Myocyte (in vitro differentiated cells): ENCODE results near the gene EFCAB9. TPM values are rescaled to one million over a fixed set of nuclear protein-coding genes. Genes with fewer than 3 reads are reported as not detected.
"Not testable (repeated sequence)": the region's sequence is repeated elsewhere in the genome, so short reads cannot be mapped to it uniquely, and the experiment has no call there.

Source experiments
- DNase-seq: peaks from one replicate; pipeline ENCODE4 v3.0.0-alpha.2; 2012; ENCODE audit warnings: low read depth
- polyA plus RNA-seq: library from polyadenylated mRNA; unstranded; fragments of >200 nt; gene quantifications from one replicate; pipeline ENCODE4 v1.2.1, GENCODE V29; 2012; ENCODE audit warnings: missing spikeins
- total RNA-seq: library from RNA; depleted of rRNA; stranded (reverse); fragments of >200 nt; gene quantifications from 2 replicates; pipeline ENCODE4 v1.2.3, GENCODE V29; 2014

EFCAB9 gene
- total RNA-seq = not detected in 2 replicates
- not detected for polyA plus RNA-seq

GRCh38 chr5:172193872-172194271 lies at the start of gene EFCAB9:
TSS of gene EFCAB9 (plus strand) at chr5:172194172. CDS start at chr5:172194173, 1 bp downstream.
- no peak for DNase-seq

GRCh38 chr5:172144291-172144815 lies 49.6 kb upstream of the EFCAB9 start:
- peak; percentile 28 for DNase-seq

- DNase-seq = no peak
Measured at GRCh38 chr5:172144931-172145869, 48.8 kb upstream of the EFCAB9 start.

DNA sequence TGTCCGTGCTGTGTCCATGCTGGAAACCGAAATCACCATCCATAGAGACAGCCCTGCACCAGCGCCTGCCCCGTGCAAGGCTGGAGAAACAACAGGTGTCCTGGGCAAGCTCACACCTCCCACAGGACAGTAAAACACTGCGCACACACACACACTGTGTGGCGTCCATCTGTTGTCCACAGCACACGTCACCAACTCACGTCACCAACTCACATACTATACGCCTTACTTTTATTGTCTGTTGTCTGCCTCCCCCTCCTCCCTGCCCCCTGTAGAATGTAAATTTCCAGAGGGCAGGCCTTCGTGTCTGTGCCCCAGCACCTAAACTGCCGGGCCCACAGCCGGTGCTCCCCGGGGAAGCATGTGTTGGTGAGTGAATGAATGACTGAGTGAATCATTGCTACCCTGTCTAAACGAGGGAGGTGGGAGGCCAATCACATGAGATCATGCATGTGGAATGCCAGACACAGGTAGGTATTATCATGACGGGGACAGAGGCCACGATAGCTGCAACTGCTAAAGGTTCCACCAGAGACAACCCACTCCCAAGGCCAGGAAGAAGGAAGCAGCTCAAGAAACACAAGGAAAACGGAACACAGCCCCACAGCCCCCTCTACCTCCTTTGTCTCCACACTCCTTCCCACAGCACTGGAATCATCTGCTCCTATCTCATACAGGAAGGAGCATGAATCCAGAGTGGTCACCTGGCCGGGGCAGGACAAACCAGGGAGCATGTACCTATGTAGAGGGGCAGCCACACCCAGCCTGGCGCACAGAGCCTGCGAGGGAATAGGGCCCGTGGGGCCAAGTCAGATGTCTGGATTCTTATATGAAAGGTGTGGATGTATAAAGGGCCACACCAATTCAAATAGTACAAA lies 47.9 kb upstream of the EFCAB9 start:
- peak; percentile 25 for DNase-seq

DNA sequence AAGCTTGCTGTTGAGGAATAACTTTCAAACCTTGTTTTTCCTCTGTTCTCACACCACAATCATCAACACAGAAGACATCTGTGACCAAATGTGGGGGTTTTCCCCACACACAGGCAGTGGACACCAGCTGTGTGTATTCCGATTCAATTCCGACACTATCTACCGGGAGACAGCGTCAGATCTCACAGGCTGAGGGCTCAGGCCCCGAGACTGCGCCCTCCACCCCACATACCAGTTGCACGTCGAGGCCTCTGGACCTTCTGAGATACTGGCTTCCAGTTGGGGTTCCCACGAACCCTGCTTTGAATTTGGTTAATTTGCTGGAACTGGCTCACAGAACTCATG lies 47.3 kb upstream of the EFCAB9 start:
- no peak for DNase-seq

DNA sequence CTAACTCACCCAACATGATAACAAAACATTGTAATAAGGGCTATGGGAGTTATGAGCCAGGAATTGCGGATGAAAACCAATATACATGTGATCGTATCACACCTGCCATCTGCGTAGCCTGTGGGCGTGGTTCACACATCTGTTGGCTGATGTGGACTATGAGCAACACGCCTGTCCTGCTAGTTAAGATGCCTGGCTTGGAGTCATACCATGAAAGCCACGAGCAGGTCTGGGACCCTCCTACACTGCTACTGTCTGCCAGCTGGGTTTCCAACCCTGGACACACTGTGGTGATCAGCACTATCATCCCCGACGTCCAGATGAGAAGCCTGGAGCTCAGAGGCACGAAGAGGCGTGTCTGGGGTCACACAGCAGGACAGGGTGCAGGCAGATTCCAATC lies 46.1 kb upstream of the EFCAB9 start:
- no peak for DNase-seq

GRCh38 chr5:172148381-172148780 lies 45.6 kb upstream of the EFCAB9 start:
- DNase-seq = peak; percentile 47

GRCh38 chr5:172149073-172149472 lies 44.9 kb upstream of the EFCAB9 start:
- DNase-seq = no peak

- DNase-seq = not testable (repeated sequence)
Measured at GRCh38 chr5:172149481-172149880, 44.5 kb upstream of the EFCAB9 start.

DNA sequence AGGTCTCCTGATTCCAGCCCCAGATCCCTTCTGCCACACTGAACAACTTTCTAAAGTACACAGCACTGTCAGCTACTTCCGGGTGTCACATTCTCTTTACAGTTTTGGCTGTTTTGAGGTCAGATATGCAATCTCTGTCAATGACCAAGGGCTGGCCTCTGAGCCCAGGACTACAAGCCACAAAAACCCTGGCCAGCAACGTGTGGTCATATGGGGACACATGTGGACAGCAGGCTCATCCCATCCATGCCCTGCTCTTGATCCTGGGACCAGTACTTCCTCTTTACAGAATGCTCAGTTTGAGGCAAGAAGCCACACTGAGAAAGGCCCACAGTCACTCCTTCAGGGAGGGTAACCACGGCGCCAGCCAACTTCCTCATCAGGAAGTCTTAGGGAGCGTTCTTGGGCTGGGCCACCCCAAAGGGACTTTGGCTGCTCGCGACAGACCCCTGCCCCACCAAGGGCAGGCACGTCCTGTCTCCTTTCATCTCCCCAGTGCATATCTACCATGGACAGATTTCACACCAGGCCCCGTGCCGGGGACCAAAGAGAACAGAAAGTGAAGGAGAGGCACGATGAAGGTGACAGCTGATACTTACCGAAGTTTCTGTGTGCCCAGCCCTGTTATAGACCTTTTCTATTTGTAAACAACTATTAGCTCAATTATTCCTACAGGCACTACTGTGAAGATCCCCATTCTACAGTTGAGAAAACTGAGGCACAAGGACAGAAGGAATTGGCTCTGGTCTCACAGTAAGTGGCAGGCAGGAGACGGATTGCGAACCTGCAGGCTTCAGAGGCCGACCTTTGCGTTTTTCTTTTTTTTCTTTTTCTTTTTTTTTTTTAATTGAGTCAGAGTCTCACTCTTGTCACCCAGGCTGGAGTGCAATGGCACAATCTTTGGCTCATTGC lies 43.2 kb upstream of the EFCAB9 start:
- DNase-seq = peak; percentile 85

DNA sequence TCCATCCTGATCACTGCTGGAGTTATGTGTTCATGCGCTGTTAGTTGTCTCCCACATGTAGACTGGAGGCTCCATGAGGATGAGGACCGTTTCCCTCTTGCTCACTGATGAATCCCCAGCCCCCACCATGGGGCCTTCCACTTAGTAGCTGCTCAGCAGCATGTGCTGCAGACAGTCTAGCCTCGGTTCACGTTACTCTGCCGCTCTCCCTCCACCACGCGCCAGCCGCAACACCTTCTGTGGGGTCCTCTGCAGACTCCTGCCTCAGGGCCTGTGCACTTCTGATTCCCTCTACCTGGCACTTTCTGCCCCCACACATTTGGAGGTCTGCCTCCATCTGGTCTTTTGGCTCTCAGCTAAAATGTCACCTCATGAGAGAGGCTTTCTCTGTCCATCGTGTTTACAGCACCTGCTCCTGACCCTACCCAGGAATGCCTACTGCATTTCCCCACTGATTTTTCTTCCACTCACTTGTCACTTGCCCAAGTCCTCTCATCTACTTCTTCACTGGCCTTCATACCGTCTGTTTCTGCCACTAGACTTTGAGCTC lies 42.2 kb upstream of the EFCAB9 start:
- no peak for DNase-seq

DNA sequence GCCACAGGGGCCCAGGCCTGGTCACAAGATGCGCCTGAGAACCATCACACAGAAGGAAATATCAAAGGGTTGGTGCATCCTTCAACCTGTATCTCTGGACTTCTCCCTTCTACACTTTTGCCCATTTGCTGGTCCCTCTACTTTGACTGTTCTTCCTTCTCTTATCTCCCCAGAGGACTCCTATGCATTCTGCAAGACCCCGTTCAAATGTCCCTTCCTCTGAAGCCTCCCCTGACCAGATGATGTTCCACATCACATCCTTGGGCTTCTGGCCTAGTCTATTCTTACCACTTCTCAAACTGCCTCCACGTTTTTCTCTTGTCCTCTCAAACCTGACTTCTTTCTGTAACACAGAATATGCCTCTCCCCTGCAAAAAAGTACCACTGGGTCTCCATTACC lies 40.3 kb upstream of the EFCAB9 start:
- DNase-seq = no peak

- not testable (repeated sequence) for DNase-seq
Measured at GRCh38 chr5:172155101-172155500, 38.9 kb upstream of the EFCAB9 start.

DNA sequence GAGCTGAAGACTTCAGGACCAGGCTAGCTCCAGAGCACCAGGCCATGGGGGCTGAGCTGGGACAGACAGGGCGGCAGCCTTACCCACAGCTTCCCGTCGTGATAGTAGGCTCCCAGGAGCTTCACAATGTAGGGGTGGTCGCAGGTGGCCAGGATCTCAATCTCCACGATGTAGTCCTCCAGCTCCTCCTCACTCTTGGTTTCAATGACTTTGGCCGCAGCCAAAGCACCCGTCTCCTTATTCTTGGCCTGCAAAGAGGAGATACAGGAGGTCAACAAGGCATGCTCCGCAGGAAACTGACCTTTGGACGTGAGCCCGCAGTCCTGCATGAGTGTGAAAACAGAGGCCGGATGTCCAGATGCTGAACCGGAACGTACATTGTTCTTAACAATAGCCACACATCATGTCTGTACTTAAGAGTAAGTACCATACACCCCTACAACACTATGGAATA lies 37.4 kb upstream of the EFCAB9 start:
- no peak for DNase-seq

DNA sequence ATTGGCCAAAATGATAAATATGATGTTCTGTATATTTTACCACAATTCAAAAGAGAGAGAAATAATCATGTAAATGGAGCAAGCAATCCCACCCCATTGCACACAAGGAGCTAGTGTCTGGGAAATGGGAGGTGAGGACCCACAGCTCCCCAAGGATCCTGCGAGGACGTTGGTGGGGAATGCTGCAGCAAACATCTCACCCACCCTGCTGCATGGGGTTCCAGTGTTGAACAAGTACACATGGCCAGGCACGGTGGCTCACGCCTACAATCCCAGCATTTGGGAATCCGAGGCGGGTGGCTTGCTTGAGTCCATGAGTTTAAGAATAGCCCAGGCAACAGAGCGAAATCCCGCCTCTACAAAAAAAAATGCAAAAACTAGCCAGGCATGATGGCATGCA lies 35.0 kb upstream of the EFCAB9 start:
- no peak for DNase-seq

DNA sequence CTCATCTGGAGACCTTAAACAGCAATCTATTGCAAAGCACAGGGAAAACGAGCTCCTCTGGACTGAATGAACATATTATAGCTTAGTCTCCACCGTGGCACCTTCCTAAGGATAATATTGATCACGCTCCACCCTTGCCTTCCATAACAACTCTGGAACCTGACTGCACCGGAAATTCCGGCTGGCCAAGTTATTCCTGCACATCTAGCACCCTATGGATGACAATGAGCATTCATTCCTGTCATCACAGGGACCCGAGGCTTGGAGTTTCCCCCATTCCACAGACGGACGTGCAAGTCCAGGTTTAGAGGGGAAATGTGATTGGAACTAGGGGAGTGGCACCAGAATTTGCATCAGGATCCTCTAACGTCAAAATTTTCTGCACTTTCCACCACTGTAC lies 33.5 kb upstream of the EFCAB9 start:
- no peak for DNase-seq

- DNase-seq = no peak
Measured at GRCh38 chr5:172162323-172162986, 31.5 kb upstream of the EFCAB9 start.

GRCh38 chr5:172162987-172163343 lies 31.0 kb upstream of the EFCAB9 start:
- no peak for DNase-seq

GRCh38 chr5:172163346-172163745 lies 30.6 kb upstream of the EFCAB9 start:
- DNase-seq = peak; percentile 80

DNA sequence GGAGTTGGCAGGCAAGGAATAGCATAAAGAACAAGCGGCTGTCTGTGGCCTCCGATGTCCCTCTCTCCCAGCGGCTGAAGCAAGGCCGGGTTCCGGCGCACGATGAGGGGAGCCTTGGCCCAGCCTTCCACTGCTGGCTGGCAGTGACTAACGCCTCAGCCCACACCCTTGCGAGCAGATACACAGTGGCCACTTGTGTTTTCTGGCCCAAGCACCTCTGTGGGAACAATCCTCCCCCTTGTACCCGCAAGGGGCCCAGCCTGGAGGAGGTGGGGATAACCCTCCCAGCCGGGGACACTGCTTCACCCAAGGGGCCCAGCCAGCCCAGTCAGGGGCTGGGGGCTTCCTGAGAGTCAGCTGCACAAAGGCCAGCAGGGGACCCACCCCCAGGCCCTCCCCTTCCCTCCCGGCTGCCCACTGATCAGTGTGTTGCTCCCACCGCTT lies 29.2 kb upstream of the EFCAB9 start:
- peak; percentile 56 for DNase-seq
